HEK293 (cell line): ENCODE data around the gene UBE3A.

Experiments used
- CTCF ChIA-PET: fragments of 350-600 bp; formaldehyde crosslinking; extraction: SDS; loops from one replicate; lab custom pipeline; 2021; ENCODE audit warnings: antibody characterized with exemption; lab: Yijun Ruan, JAX
- POLR2A ChIA-PET: fragments of 300-600 bp; formaldehyde crosslinking; extraction: SDS; loops from one replicate; lab custom pipeline; 2020; ENCODE audit warnings: antibody characterized with exemption, inconsistent platforms; lab: Yijun Ruan, JAX
- H3K27ac ChIP-seq: fragments of 200-500 bp; sonication (Bioruptor generic); 2 replicates; pipeline ENCODE4 v1.5.1; 2014; ENCODE audit warnings: low read depth, low read length, control low read depth, inconsistent platforms; ENCODE audit errors: extremely low read depth
- H3K36me3 ChIP-seq, 2 experiments: fragments of 200-500 bp in 1 of 2; sonication (Bioruptor generic) in 1 of 2; 1 replicate in 1 of 2; 2 replicates in 1 of 2; pipeline ENCODE4 v1.5.1; 2014 to 2017; ENCODE audit warnings: inconsistent platforms in 2 of 2, low read length in 2 of 2; ENCODE audit not compliant: control insufficient read depth in 2 of 2, insufficient read depth in 1 of 2
- H3K4me1 ChIP-seq: fragments of 200-500 bp; sonication (Bioruptor generic); 2 replicates; pipeline ENCODE4 v1.5.1; 2014; ENCODE audit warnings: mild to moderate bottlenecking, low read length, inconsistent platforms; ENCODE audit not compliant: control insufficient read depth, insufficient read depth
- H3K4me3 ChIP-seq: 2 replicates; pipeline ENCODE4 v1.5.1; 2011; ENCODE audit warnings: low read depth, mild to moderate bottlenecking, control low read depth, low read length, moderate library complexity
- H3K9me3 ChIP-seq: fragments of 200-500 bp; sonication (Bioruptor generic); 2 replicates; pipeline ENCODE4 v1.5.1; 2014; ENCODE audit warnings: low read depth, low read length, inconsistent platforms; ENCODE audit not compliant: control insufficient read depth, insufficient read depth
- GLIS1 ChIP-seq: fragments of 450-650 bp; formaldehyde crosslinking; IDR thresholded peaks from 2 replicates; pipeline ENCODE4 v1.5.1; 2016; ENCODE audit warnings: missing biosample characterization, missing genetic modification characterization
- PRDM4 ChIP-seq: fragments of 450-650 bp; formaldehyde crosslinking; IDR thresholded peaks from 2 replicates; pipeline ENCODE4 v1.5.1; 2017; ENCODE audit warnings: missing biosample characterization, missing genetic modification characterization
- RBAK ChIP-seq: fragments of 450-650 bp; formaldehyde crosslinking; IDR thresholded peaks from 2 replicates; pipeline ENCODE4 v1.5.1; 2016; ENCODE audit warnings: missing biosample characterization, missing genetic modification characterization
- SETDB1 ChIP-seq: IDR thresholded peaks from one replicate; pipeline ENCODE4 v1.6.1; 2017; ENCODE audit warnings: mild to moderate bottlenecking, low read length, moderate library complexity, mixed read lengths; ENCODE audit not compliant: insufficient read length
- SP2 ChIP-seq: fragments of 450-650 bp; formaldehyde crosslinking; IDR thresholded peaks from 2 replicates; pipeline ENCODE4 v1.5.1; 2016; ENCODE audit warnings: missing biosample characterization, missing genetic modification characterization
- ZEB2 ChIP-seq: fragments of 450-650 bp; formaldehyde crosslinking; IDR thresholded peaks from 2 replicates; pipeline ENCODE4 v1.5.1; 2016; ENCODE audit warnings: missing biosample characterization, missing genetic modification characterization
- ZFHX2 ChIP-seq: fragments of 450-650 bp; formaldehyde crosslinking; conservative IDR thresholded peaks from 2 replicates; pipeline ENCODE4 v1.5.1; 2016; ENCODE audit warnings: missing biosample characterization, missing genetic modification characterization
- ZNF133 ChIP-seq: fragments of 450-650 bp; formaldehyde crosslinking; IDR thresholded peaks from 2 replicates; pipeline ENCODE4 v1.5.1; 2016; ENCODE audit warnings: missing biosample characterization, missing genetic modification characterization
- ZNF2 ChIP-seq: fragments of 450-650 bp; formaldehyde crosslinking; IDR thresholded peaks from 2 replicates; pipeline ENCODE4 v1.5.1; 2016; ENCODE audit warnings: missing biosample characterization, missing genetic modification characterization
- ZNF214 ChIP-seq: fragments of 450-650 bp; formaldehyde crosslinking; IDR thresholded peaks from 2 replicates; pipeline ENCODE4 v1.5.1; 2017; ENCODE audit warnings: missing biosample characterization, mild to moderate bottlenecking, missing genetic modification characterization, borderline replicate concordance
- ZNF24 ChIP-seq: fragments of 450-650 bp; formaldehyde crosslinking; IDR thresholded peaks from 2 replicates; pipeline ENCODE4 v1.5.1; 2016; ENCODE audit warnings: missing biosample characterization, missing genetic modification characterization
- ZNF501 ChIP-seq: fragments of 450-650 bp; formaldehyde crosslinking; IDR thresholded peaks from 2 replicates; pipeline ENCODE4 v1.5.1; 2016; ENCODE audit warnings: missing biosample characterization, missing genetic modification characterization
- ZNF521 ChIP-seq: fragments of 450-650 bp; formaldehyde crosslinking; IDR thresholded peaks from 2 replicates; pipeline ENCODE4 v1.5.1; 2017; ENCODE audit warnings: missing biosample characterization, mild to moderate bottlenecking, missing genetic modification characterization
- ZNF549 ChIP-seq: fragments of 450-650 bp; IDR thresholded peaks from 2 replicates; pipeline ENCODE4 v1.5.1; 2018; ENCODE audit warnings: missing biosample characterization, missing genetic modification characterization, mild to moderate bottlenecking, inconsistent platforms, moderate library complexity
- ZNF600 ChIP-seq: fragments of 450-650 bp; formaldehyde crosslinking; IDR thresholded peaks from 2 replicates; pipeline ENCODE4 v1.5.1; 2016; ENCODE audit warnings: missing biosample characterization, missing genetic modification characterization
- ZNF654 ChIP-seq: fragments of 450-650 bp; formaldehyde crosslinking; IDR thresholded peaks from 2 replicates; pipeline ENCODE4 v1.5.1; 2016; ENCODE audit warnings: low read depth, missing biosample characterization, missing genetic modification characterization
- ZNF776 ChIP-seq: fragments of 450-650 bp; formaldehyde crosslinking; IDR thresholded peaks from 2 replicates; pipeline ENCODE4 v1.5.0; 2017; ENCODE audit warnings: missing biosample characterization, missing genetic modification characterization, borderline replicate concordance
- ZSCAN23 ChIP-seq: fragments of 450-650 bp; formaldehyde crosslinking; IDR thresholded peaks from 2 replicates; pipeline ENCODE4 v1.5.1; 2016; ENCODE audit warnings: missing biosample characterization, missing genetic modification characterization
- ZXDB ChIP-seq: fragments of 450-650 bp; formaldehyde crosslinking; IDR thresholded peaks from 2 replicates; pipeline ENCODE4 v1.5.1; 2016; ENCODE audit warnings: missing biosample characterization, missing genetic modification characterization
- TF ChIP-seq, protein P1 (sequence below): fragments of 450-650 bp; formaldehyde crosslinking; IDR thresholded peaks from 2 replicates; pipeline ENCODE4 v1.5.1; 2016; ENCODE audit warnings: missing biosample characterization, missing genetic modification characterization
- TF ChIP-seq, protein P2 (sequence below): fragments of 450-650 bp; formaldehyde crosslinking; IDR thresholded peaks from 2 replicates; pipeline ENCODE4 v1.5.1; 2016; ENCODE audit warnings: missing biosample characterization, missing genetic modification characterization

The UBE3A gene

GRCh38 chr15:25418202-25418601 is 20.6 kb downstream of the UBE3A start:
- CTCF ChIA-PET, result interaction anchor here (0.6 kb wide), 1 partner anchor 196 kb away, joined by 3 read pairs; no protein-coding TSS in a partner anchor
- Histone ChIP-seq H3K4me3 (no peak overlapping the region), H3K9me3 (no peaks in the 10 kb centered on the region), H3K27ac (no peak overlapping the region), H3K4me1 (peaks cover 3% of the 10 kb centered on the region), H3K36me3 (no peaks in the 10 kb centered on the region)
- TF ChIP-seq ZNF776 (tag by site-specific recombination) (no peak), ZNF214 (no peak), ZNF521 (tag by site-specific recombination) (no peak), ZNF549 (tag by site-specific recombination) (no peak), ZSCAN23 (tag by site-specific recombination) (no peak), RBAK (tag by site-specific recombination) (no peak), ZXDB (tag by site-specific recombination) (no peak), ZFHX2 (tag by site-specific recombination) (no peak), ZNF24 (tag by site-specific recombination) (no peak), ZNF654 (tag by site-specific recombination) (no peak)
- TF ChIP-seq, protein P1, sequence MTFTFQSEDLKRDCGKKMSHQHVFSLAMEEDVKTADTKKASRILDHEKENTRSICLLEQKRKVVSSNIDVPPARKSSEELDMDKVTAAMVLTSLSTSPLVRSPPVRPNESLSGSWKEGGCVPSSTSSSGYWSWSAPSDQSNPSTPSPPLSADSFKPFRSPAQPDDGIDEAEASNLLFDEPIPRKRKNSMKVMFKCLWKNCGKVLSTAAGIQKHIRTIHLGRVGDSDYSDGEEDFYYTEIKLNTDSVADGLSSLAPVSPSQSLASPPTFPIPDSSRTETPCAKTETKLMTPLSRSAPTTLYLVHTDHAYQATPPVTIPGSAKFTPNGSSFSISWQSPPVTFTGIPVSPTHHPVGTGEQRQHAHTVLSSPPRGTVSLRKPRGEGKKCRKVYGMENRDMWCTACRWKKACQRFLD (tag by site-specific recombination), result no peak
- TF ChIP-seq, protein P2, sequence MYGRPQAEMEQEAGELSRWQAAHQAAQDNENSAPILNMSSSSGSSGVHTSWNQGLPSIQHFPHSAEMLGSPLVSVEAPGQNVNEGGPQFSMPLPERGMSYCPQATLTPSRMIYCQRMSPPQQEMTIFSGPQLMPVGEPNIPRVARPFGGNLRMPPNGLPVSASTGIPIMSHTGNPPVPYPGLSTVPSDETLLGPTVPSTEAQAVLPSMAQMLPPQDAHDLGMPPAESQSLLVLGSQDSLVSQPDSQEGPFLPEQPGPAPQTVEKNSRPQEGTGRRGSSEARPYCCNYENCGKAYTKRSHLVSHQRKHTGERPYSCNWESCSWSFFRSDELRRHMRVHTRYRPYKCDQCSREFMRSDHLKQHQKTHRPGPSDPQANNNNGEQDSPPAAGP, result no peak
- POLR2A ChIA-PET, result no interaction called here

DNA sequence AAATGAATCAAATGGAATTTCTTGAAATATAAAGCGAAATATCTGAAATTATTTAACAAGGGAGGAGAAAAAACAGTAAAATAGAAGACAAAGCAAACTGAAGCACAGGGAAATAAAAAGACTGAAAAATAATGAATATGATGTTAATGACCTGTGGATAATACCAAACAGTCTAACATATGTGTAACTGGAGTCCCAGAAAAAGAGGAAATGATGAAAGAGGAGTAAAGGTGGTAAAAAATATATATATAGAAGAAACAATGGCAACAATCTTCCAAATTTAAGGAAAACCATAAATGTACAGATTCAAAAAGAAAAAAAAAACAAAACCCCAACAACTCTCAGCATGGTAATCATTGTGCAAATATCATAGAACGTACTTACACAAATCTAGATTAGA is 21.2 kb downstream of the UBE3A start:
- ChIA-PET CTCF (no interaction called here), POLR2A (no interaction called here)
- Histone ChIP-seq H3K4me3 (no peak overlapping the region), H3K36me3 (no peaks in the 10 kb centered on the region), H3K4me1 (peaks cover 3% of the 10 kb centered on the region), H3K9me3 (no peaks in the 10 kb centered on the region), H3K27ac (no peak overlapping the region)
- TF ChIP-seq, protein P1 (tag by site-specific recombination), result no peak
- TF ChIP-seq PRDM4 (no peak), ZNF133 (peak; percentile 91), SETDB1 (peak; percentile 40), ZNF600 (tag by site-specific recombination) (no peak)

DNA sequence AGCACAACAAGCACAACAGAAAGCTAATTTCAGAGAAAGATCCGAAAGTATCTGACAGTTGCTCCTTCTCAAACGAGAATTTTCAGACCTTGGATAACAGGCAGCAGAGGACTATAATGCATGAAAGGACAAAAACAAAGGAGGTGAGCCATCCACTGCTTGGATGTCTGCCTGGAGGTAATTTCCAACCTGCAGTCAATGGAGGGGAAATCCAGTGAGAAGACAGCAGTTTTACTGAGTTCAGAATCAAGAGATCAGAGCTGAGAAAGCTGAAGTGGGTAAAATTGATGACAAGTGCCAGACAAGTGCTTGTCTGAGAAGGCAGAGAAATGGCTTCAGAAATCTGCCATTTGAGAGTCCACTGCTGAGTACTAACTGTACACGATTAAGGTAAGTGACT is 22.1 kb downstream of the UBE3A start:
- Histone ChIP-seq H3K4me1 (peaks cover 3% of the 10 kb centered on the region), H3K4me3 (no peak overlapping the region), H3K27ac (no peak overlapping the region), H3K36me3 (no peaks in the 10 kb centered on the region), H3K9me3 (no peaks in the 10 kb centered on the region)
- POLR2A ChIA-PET, result no interaction called here
- CTCF ChIA-PET, result no interaction called here
- no peak for TF ChIP-seq SP2 (tag by site-specific recombination)
- no peak for TF ChIP-seq ZNF2 (tag by site-specific recombination)
- TF ChIP-seq ZNF501 (tag by site-specific recombination), result no peak
- no peak for TF ChIP-seq GLIS1 (tag by site-specific recombination)
- TF ChIP-seq, protein P2, result no peak
- TF ChIP-seq ZEB2 (tag by site-specific recombination), result no peak
- TF ChIP-seq, all 188 proteins: peak for 0
